ENCODE data around the gene CCDC30.

Gene CCDC30

GRCh38 chr1:42682739-42683531 is 219.8 kb downstream of the CCDC30 start:
- peaks cover 34% of the 10 kb centered on the region for H3K4me1 ChIP-seq
- no peaks in the 10 kb centered on the region for H3K27me3 ChIP-seq (ENCODE audit: low read depth)
- H3K9me3 ChIP-seq, result no peaks in the 10 kb centered on the region
- H3K4me3 ChIP-seq, result peak overlapping the region; percentile 85
- in situ Hi-C loops (cut with MboI; ENCODE audit: low sequenced_read_pairs), result no loop called here
- peak; percentile 28 to 56 for DNase-seq (ENCODE audit: low spot score in 2 of 2)
- peaks cover 52% of the 10 kb centered on the region for H3K36me3 ChIP-seq (replicated peaks)

GRCh38 chr1:42684139-42684538 is 221.1 kb downstream of the CCDC30 start:
- in situ Hi-C loops (cut with MboI; ENCODE audit: low sequenced_read_pairs), result no loop called here
- Histone ChIP-seq H3K27me3 (ENCODE audit: low read depth) (no peaks in the 10 kb centered on the region), H3K4me3 (peak overlapping the region; percentile 85), H3K4me1 (peaks cover 46% of the 10 kb centered on the region), H3K9me3 (no peaks in the 10 kb centered on the region), H3K36me3 (replicated peaks) (peaks cover 64% of the 10 kb centered on the region)
- DNase-seq (ENCODE audit: low spot score in 2 of 2), result peak; percentile 45 to 63

GRCh38 chr1:42686418-42686817 is 223.3 kb downstream of the CCDC30 start:
- no peak for DNase-seq (ENCODE audit: low spot score in 2 of 2)
- no peaks in the 10 kb centered on the region for H3K9me3 ChIP-seq
- H3K4me1 ChIP-seq, result peaks cover 40% of the 10 kb centered on the region
- no peak overlapping the region; the same call in 1 of the 2 replicates for H3K4me3 ChIP-seq
- H3K36me3 ChIP-seq (replicated peaks), result peaks cover 79% of the 10 kb centered on the region
- in situ Hi-C loops (cut with MboI; ENCODE audit: low sequenced_read_pairs), result no loop called here
- no peaks in the 10 kb centered on the region for H3K27me3 ChIP-seq (ENCODE audit: low read depth)

GRCh38 chr1:42689912-42690311 is 226.8 kb downstream of the CCDC30 start:
- H3K36me3 ChIP-seq (replicated peaks), result peaks cover 89% of the 10 kb centered on the region
- no peak overlapping the region for H3K4me3 ChIP-seq
- DNase-seq (ENCODE audit: low spot score in 2 of 2), result no peak
- H3K4me1 ChIP-seq, result peaks cover 36% of the 10 kb centered on the region
- no peaks in the 10 kb centered on the region for H3K27me3 ChIP-seq (ENCODE audit: low read depth)
- no peaks in the 10 kb centered on the region for H3K9me3 ChIP-seq
- in situ Hi-C loops (cut with MboI; ENCODE audit: low sequenced_read_pairs), result no loop called here

- Histone ChIP-seq H3K9me3 (no peaks in the 10 kb centered on the region), H3K4me3 (no peak overlapping the region), H3K4me1 (peaks cover 34% of the 10 kb centered on the region), H3K27me3 (ENCODE audit: low read depth) (no peaks in the 10 kb centered on the region), H3K36me3 (replicated peaks) (peaks cover 89% of the 10 kb centered on the region)
- in situ Hi-C loops (cut with MboI; ENCODE audit: low sequenced_read_pairs), result no loop called here
- no peak for DNase-seq (ENCODE audit: low spot score in 2 of 2)
Measured at GRCh38 chr1:42690477-42691156, 227.5 kb downstream of the CCDC30 start.

GRCh38 chr1:42691157-42691498 is 228.0 kb downstream of the CCDC30 start:
- no peak for DNase-seq (ENCODE audit: low spot score in 2 of 2)
- H3K27me3 ChIP-seq (ENCODE audit: low read depth), result no peaks in the 10 kb centered on the region
- peaks cover 89% of the 10 kb centered on the region for H3K36me3 ChIP-seq (replicated peaks)
- H3K4me3 ChIP-seq, result no peak overlapping the region
- H3K9me3 ChIP-seq, result no peaks in the 10 kb centered on the region
- H3K4me1 ChIP-seq, result peaks cover 29% of the 10 kb centered on the region
- in situ Hi-C loops (cut with MboI; ENCODE audit: low sequenced_read_pairs), result no loop called here

GRCh38 chr1:42692461-42692860 is 229.4 kb downstream of the CCDC30 start:
- Histone ChIP-seq H3K4me1 (peaks cover 20% of the 10 kb centered on the region), H3K27me3 (ENCODE audit: low read depth) (no peaks in the 10 kb centered on the region), H3K9me3 (no peaks in the 10 kb centered on the region), H3K4me3 (no peak overlapping the region), H3K36me3 (replicated peaks) (peaks cover 89% of the 10 kb centered on the region)
- in situ Hi-C loops (cut with MboI; ENCODE audit: low sequenced_read_pairs), result no loop called here
- no peak for DNase-seq (ENCODE audit: low spot score in 2 of 2)

- H3K36me3 ChIP-seq (replicated peaks), result peaks cover 89% of the 10 kb centered on the region
- no peak for DNase-seq (ENCODE audit: low spot score in 2 of 2)
- in situ Hi-C loops (cut with MboI; ENCODE audit: low sequenced_read_pairs), result no loop called here
- no peaks in the 10 kb centered on the region for H3K27me3 ChIP-seq (ENCODE audit: low read depth)
- H3K4me1 ChIP-seq, result peaks cover 17% of the 10 kb centered on the region
- H3K4me3 ChIP-seq, result no peak overlapping the region
- no peaks in the 10 kb centered on the region for H3K9me3 ChIP-seq
Measured at GRCh38 chr1:42692911-42693310, 229.8 kb downstream of the CCDC30 start.

- in situ Hi-C loops (cut with MboI; ENCODE audit: low sequenced_read_pairs), result no loop called here
Measured at GRCh38 chr1:42698081-42698813, 235.2 kb downstream of the CCDC30 start.

GRCh38 chr1:42700006-42700405 is 236.9 kb downstream of the CCDC30 start:
- in situ Hi-C loops (cut with MboI; ENCODE audit: low sequenced_read_pairs), result no loop called here
- no peak for DNase-seq (ENCODE audit: low spot score in 2 of 2)
- Histone ChIP-seq H3K36me3 (replicated peaks) (peaks cover 100% of the 10 kb centered on the region), H3K27me3 (ENCODE audit: low read depth) (no peaks in the 10 kb centered on the region), H3K9me3 (no peaks in the 10 kb centered on the region), H3K4me1 (no peaks in the 10 kb centered on the region), H3K4me3 (no peak overlapping the region)

More at GRCh38 chr1:42698081-42698813, 235.2 kb downstream of the CCDC30 start:
- Histone ChIP-seq H3K36me3 (replicated peaks) (peaks cover 100% of the 10 kb centered on the region), H3K4me3 (no peak overlapping the region), H3K4me1 (no peaks in the 10 kb centered on the region), H3K27me3 (ENCODE audit: low read depth) (no peaks in the 10 kb centered on the region), H3K9me3 (no peaks in the 10 kb centered on the region)
- no peak for DNase-seq (ENCODE audit: low spot score in 2 of 2)

- H3K9me3 ChIP-seq, result no peaks in the 10 kb centered on the region
- in situ Hi-C loops (cut with MboI; ENCODE audit: low sequenced_read_pairs), result no loop called here
- no peak overlapping the region for H3K4me3 ChIP-seq
- no peaks in the 10 kb centered on the region for H3K4me1 ChIP-seq
- no peak for DNase-seq (ENCODE audit: low spot score in 2 of 2)
- no peaks in the 10 kb centered on the region for H3K27me3 ChIP-seq (ENCODE audit: low read depth)
- peaks cover 85% of the 10 kb centered on the region for H3K36me3 ChIP-seq (replicated peaks)
Measured at GRCh38 chr1:42703888-42704464, 240.9 kb downstream of the CCDC30 start.
